ENCODE results near the gene DGCR6L.
"Not testable (repeated sequence)": the region's sequence is repeated elsewhere in the genome, so short reads cannot be mapped to it uniquely, and the experiment has no call there.

DGCR6L gene

DNA sequence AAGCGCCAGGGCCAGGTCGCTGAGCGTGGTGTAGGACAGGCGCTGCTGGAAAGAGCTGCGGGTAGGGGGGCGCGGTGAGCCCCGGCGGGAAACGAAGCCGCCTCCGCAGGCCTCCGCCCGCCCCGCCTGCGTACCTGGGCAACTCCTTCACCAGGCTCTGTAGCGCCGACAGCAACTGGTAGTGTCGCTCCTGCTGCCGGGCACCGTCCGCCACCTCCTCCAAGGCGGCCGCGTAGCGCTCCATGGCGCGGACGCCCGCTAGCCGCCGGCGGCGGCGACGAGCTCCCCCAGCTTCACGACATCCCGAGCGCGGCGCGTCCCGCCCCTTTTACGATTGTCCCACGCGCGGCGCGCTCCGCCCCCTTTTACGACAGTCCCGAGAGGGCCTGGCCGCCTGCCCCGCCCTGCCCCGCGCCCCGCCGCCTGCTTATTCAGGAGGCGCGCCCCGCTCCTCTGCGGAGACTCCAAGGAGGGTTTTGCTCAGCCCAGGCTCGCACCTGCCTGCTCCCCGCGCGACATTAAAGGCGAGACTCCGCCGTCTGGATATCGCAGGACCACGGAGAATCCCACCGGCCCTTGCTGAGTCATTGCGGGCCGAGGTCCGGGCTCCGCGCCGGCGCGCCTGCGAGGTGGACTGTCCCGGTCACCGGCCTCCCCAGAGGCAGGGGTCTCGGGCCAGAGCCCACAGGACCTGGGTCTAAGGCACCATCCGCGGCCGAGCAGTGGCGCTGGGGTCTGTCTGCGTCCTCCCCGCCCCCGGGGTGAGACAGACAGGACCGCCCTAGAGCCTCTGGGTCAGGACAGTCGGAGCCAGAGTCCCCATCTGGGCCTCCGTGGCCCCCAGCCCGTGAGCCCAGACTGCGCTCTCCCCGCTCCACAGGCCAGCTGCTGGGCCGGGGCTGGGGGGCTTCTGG, at the start of gene DGCR6L:
TSS of gene DGCR6L (minus strand) at position 316 of the 914 bp plus-strand sequence. CDS start at position 244, 72 bp downstream.
- DNase-seq, result peak; percentile 99

DNA sequence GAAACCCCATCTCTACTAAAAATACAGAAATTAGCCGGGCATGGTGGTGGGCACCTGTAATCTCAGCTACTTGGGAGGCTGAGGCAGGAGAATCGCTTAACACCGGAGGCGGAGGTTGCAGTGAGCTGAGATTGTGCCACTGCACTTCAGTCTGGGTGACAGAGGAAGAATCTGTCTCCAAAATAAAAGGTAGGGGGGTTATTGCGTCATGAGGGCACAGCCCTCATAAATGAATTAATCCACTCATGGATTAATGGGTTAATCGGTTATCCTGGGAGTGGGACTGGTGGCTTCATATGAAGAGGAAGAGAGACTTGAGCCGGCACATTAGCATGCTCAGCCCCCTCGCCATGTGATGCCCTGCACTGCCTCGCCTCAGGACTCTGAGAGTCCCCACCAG, 49.0 kb upstream of the DGCR6L start:
- DNase-seq, result not testable (repeated sequence)

GRCh38 chr22:20366841-20367240, 47.0 kb upstream of the DGCR6L start:
- DNase-seq, result peak; percentile 38

- DNase-seq, result not testable (repeated sequence)
Measured at GRCh38 chr22:20364335-20365260, 44.7 kb upstream of the DGCR6L start.

- not testable (repeated sequence) for DNase-seq
Measured at GRCh38 chr22:20362403-20362802, 42.5 kb upstream of the DGCR6L start.

GRCh38 chr22:20361752-20362229, 41.9 kb upstream of the DGCR6L start:
- peak; percentile 24 for DNase-seq

DNA sequence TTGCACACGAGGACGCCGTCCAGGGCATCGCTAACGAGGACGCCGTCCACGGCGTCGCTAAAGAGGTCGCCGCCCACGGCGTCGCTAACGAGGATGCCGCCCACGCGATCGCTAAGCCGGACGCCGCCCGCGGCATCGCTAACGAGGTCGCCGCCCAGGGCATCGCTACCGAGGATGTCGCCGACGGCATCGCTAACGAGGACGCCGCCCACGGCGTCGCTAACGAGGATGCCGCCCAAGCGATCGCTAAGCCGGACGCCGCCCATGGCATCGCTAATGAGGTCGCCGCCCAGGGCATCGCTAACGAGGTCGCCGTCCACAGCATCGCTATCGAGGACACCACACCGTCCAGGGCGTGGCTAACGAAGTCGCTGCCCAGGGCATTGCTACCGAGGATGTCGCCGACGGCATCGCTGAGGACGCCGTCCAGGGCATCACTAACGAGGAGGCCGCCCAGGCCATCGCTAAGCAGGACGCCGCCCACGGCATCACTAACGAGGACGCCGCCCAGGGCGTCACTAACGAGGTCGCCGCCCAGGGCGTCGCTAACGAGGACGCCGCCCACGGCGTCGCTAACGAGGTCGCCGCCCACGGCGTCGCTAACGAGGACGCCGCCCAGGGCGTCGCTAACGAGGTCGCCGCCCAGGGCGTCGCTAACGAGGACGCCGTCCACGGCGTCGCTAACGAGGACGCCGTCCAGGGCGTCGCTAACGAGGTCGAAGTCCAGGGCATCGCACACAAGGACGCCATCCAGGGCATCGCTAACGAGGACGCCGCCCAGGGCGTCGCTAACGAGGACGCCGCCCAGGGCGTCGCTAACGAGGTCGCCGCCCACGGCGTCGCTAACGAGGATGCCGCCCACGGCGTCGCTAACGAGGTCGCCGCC, 41.2 kb upstream of the DGCR6L start:
- DNase-seq, result not testable (repeated sequence)

- not testable (repeated sequence) for DNase-seq
Measured at GRCh38 chr22:20360261-20360660, 40.4 kb upstream of the DGCR6L start.

GRCh38 chr22:20358503-20359239, 38.8 kb upstream of the DGCR6L start:
- not testable (repeated sequence) for DNase-seq

DNA sequence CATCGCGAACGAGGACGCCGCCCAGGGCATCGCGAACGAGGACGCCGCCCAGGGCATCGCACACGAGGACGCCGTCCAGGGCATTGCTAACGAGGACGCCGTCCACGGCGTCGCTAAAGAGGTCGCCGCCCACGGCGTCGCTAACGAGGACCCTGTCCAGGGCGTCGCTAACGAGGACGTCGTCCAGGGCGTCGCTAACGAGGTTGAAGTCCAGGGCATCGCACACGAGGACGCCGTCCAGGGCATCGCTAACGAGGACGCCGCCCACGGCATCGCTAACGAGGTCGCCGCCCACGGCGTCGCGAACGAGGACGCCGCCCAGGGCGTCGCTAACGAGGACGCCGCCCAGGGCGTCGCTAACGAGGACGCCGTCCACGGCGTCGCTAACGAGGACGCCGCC, 38.1 kb upstream of the DGCR6L start:
- not testable (repeated sequence) for DNase-seq

DNA sequence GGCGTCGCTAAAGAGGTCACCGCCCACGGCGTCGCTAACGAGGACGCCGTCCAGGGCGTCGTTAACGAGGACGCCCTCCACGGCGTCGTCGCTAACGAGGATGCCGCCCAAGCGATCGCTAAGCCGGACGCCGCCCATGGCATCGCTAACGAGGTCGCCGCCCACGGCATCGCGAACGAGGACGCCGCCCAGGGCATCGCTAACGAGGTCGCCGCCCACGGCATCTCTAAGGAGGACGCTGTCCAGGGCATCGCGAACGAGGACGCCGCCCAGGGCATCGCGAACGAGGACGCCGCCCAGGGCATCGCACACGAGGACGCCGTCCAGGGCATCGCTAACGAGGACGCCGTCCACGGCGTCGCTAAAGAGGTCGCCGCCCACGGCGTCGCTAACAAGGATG, 37.0 kb upstream of the DGCR6L start:
- not testable (repeated sequence) for DNase-seq

DNA sequence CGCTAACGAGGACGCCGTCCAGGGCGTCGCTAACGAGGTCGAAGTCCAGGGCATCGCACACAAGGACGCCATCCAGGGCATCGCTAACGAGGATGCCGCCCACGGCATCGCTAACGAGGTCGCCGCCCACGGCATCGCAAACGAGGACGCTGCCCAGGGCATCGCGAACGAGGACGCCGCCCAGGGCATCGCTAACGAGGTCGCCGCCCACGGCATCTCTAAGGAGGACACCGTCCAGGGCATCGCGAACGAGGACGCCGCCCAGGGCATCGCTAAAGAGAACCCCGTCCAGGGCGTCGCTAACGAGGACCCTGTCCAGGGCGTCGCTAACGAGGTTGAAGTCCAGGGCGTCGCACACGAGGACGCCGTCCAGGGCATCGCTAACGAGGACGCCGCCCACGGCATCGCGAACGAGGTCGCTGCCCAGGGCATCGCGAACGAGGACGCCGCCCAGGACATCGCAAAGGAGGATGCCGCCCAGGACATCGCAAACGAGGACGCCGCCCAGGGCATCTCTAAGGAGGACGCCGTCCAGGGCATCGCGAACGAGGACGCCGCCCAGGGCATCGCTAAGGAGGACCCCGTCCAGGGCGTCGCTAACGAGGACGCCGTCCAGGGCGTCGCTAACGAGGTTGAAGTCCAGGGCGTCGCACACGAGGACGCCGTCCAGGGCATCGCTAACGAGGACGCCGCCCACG, 36.2 kb upstream of the DGCR6L start:
- not testable (repeated sequence) for DNase-seq

DNA sequence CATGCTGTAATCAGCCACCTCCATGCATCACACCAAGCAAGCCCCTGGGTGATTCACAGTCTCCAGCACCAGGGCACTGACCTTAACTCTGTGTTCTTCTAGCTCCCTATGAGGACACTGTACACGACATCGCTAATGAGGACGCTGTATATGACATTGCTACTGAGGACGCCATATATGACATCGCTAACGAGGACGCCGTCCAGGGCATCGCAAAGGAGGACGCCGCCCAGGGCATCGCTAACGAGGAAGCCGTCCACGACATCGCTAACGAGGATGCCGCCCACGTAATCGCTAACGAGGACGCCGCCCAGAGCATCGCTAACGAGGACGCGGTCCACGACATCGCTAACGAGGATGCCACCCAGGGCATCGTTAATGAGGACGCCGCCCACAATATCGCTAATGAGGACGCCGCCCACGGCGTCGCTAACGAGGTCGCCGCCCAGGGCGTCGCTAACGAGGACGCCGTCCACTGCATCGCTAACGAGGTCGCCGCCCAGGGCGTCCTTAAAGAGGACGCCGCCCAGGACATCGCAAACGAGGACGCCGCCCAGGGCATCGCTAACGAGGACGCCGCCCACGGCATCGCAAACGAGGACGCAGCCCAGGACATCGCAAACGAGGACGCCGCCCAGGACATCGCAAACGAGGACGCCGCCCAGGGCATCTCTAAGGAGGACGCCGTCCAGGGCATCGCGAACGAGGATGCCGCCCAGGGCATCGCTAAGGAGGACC, 34.5 kb upstream of the DGCR6L start:
- no peak for DNase-seq

DNA sequence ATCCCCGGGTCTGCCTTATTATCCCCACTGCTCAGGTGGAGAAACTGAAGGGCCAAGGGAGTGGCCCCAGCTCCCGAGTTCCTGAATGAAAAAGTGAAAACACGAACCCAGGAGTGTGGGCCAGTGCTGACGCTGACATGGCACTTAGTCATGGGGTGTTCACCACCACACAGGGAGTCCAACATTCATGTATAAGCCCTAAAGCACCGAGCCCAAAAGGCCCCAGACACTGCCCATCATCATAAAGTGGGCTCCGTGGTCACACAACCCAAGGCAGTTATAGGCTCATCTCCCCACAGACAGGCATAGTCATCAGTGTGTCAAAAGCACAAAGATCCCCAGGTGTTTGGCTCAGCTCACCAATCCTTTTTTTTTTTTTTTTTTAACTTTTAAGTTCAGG, 32.7 kb upstream of the DGCR6L start:
- DNase-seq, result peak; percentile 41

- DNase-seq, result not testable (repeated sequence)
Measured at GRCh38 chr22:20346553-20346952, 26.7 kb upstream of the DGCR6L start.

DNA sequence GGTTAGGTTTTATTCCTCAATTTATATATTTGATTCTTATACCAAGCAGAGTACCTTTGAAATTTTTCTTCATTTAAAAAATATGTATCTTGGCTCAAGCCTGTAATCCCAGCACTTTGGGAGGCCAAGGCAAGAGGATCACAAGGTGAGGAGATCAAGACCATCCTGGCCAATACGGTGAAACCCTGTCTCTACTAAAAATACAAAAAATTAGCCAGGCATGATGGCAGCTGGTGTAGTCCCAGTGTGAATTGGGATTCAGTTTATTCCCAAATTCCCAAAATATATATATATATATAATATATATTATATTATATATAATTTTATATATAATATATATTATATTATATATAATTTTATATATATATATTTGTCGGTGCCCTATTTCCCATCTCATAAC, 18.4 kb upstream of the DGCR6L start:
- not testable (repeated sequence) for DNase-seq

DNA sequence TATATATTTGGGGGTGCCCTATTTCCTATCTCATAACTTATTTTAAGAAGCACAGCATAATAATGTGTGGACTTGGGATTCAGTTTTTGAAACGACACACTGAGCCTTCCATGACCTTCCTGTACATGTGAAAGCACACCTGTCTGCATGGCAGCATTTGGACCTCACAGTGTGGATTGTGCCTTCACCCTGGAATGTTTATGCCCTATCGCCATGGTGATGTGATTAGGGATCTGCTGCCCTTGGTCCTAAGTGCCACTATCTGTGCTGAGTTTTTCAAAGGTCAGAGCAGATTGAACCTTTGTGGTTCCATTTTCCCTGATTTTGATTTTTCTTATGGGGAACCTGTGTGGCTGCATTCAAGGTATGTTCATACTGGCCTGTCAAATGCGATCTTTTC, 17.9 kb upstream of the DGCR6L start:
- DNase-seq, result not testable (repeated sequence)

DNA sequence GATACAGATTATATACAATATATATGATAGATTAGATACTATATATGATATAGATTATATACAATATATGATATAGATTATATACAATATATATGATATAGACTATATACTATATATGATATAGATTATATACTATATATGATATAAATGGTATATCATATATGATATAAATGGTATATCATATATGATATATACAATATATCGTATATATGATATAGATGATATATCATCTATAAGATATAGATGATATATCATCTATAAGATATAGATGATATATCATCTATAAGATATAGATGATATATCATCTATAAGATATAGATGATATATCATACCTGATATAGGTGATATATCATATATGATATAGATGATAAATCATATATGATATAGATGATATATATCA, 16.7 kb upstream of the DGCR6L start:
- not testable (repeated sequence) for DNase-seq

GRCh38 chr22:20328569-20328930, 8.7 kb upstream of the DGCR6L start:
- not testable (repeated sequence) for DNase-seq

- DNase-seq, result peak; percentile 44
Measured at GRCh38 chr22:20325996-20326395, 6.1 kb upstream of the DGCR6L start.
